Esophagus muscularis mucosa (tissue), 4 donors: ENCODE results near the gene FOXF1. TPM values are rescaled to one million over a fixed set of nuclear protein-coding genes. Genes with fewer than 3 reads are reported as not detected.
A peak's percentile ranks its signal among the peaks of the same experiment; 100 is the strongest.

Source experiments
- DNase-seq: peaks from one replicate; pipeline ENCODE4 v3.0.0-alpha.2; 2017; ENCODE audit errors: extremely low spot score
- H3K27ac ChIP-seq, 4 donors: fragments of 200-600 bp; sonication (generic); replicated peaks in 1 of 4; 1 replicate in 3 of 4; 2 replicates in 1 of 4; pipeline ENCODE4 v1.5.1; 2016 to 2019; ENCODE audit warnings: mild to moderate bottlenecking in 1 of 4
- H3K27me3 ChIP-seq, 4 donors: fragments of 200-600 bp; sonication (generic); one replicate each; pipeline versions ENCODE4 v1.5.1 to v1.6.0; 2016 to 2019
- H3K36me3 ChIP-seq, 4 donors: fragments of 200-600 bp; sonication (generic); one replicate each; pipeline ENCODE4 v1.5.1; 2016 to 2019
- H3K4me1 ChIP-seq, 4 donors: fragments of 200-600 bp; sonication (generic); one replicate each; pipeline ENCODE4 v1.5.1; 2016 to 2019
- H3K4me3 ChIP-seq, 4 donors: fragments of 200-600 bp; sonication (generic); 1 replicate in 2 of 4; 2 replicates in 2 of 4; pipeline ENCODE4 v1.5.1; 2016 to 2019; ENCODE audit warnings: mild to moderate bottlenecking in 4 of 4, moderate library complexity in 1 of 4
- H3K9me3 ChIP-seq, 4 donors: fragments of 200-600 bp; sonication (generic); 1 replicate in 3 of 4; 2 replicates in 1 of 4; pipeline ENCODE4 v1.5.1; 2016 to 2019
- CTCF ChIP-seq, 3 experiments: fragments of 200-600 bp in 2 of 3; fragments of 450-650 bp in 1 of 3; sonication (generic) in 2 of 3; IDR thresholded peaks; one replicate each; pipeline ENCODE4 v1.5.1; 2017 to 2019; ENCODE audit warnings: antibody characterized with exemption in 3 of 3, mild to moderate bottlenecking in 2 of 3, moderate library complexity in 1 of 3
- EP300 ChIP-seq: sonication (generic); formaldehyde crosslinking; IDR thresholded peaks from one replicate; pipeline ENCODE4 v1.6.1; 2017; ENCODE audit warnings: antibody characterized with exemption
- POLR2A ChIP-seq: fragments of 450-650 bp; IDR thresholded peaks from one replicate; pipeline ENCODE4 v1.6.1; 2017; ENCODE audit warnings: antibody characterized with exemption, moderate library complexity, mild to moderate bottlenecking, low read depth
- POLR2AphosphoS5 ChIP-seq, 2 donors: sonication (generic); formaldehyde crosslinking; IDR thresholded peaks; one replicate each; pipeline ENCODE4 v1.6.1; 2017; ENCODE audit warnings: antibody characterized with exemption in 2 of 2
- WGBS: methylation state at CpG from one replicate; pipeline ENCODE4 v1.1.5; 2018; 5-methylcytosine and 5-hydroxymethylcytosine counted together
- intact Hi-C: fragments of 100-400 bp; cut with DNase I; formaldehyde crosslinking; loops from one replicate; pipeline ENCODE4 v1.15.1; 2023
- total RNA-seq, 4 donors: library from RNA; depleted of rRNA; stranded (reverse); fragments of >200 nt; gene quantifications; one replicate each; pipeline versions ENCODE4 v1.1.0 to v1.2.1, GENCODE V29; 2016

Gene FOXF1
- total RNA-seq, 4 donors from 2014 or later: 40.7 to 94.5 (median 69.3) TPM

DNA sequence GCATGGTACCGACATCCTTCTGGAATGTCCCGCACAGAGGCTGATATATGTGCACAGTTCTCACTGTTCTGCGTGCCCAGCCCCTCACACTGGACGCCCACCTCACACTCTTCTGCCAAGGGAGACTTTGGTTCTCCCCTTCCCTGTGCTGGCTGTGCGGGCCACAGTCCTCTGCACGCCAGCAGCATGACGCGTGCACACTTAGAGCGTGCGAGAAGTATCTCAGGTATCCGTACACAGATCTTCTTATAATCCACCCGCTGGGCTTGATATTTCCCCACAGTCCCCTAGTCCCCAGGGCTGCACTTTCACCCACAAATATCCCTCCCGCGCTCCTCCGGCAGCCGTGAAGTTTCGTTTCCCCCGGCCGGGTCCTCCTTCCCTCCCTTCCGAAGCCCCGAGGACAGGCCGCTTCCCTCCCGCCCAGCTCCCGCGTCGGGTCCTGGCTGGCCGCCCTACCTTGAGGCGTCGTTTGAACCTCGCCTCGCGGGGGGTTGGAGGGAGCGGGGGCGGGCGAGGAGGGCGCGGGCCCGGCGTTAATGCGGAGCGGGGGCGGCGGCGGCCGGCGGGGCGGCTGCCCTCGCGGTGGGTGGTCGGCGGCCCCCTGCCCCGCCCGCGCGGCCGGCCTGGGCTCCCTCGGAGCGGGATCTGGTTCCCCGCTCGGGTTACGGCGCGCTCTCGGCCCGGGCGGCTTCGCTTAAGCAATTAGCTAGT, 5.0 kb upstream of the FOXF1 start:
- peak in 1 of 2 donors; percentile 72 for TF ChIP-seq POLR2AphosphoS5 (IDR thresholded peaks at IDR 0.05)
- TF ChIP-seq EP300: no peak
- H3K9me3 ChIP-seq: no peaks in the 10 kb centered on the region
- no peaks in the 10 kb centered on the region for H3K36me3 ChIP-seq
- DNase-seq: no peak
- intact Hi-C loops: no loop called here
- WGBS: 14% methylated on average over 12 of the region's 67 CpGs
- peaks cover 0 to 73% (median 0%) of the 10 kb centered on the region in 4 donors for H3K27me3 ChIP-seq
- H3K4me1 ChIP-seq: peaks cover 30 to 86% (median 82%) of the 10 kb centered on the region in 4 donors
- peak overlapping the region; percentile 95 to 100 (median 98) for H3K27ac ChIP-seq
- peak overlapping the region; percentile 81 to 91 (median 84) for H3K4me3 ChIP-seq

- H3K36me3 ChIP-seq: peaks cover 0 to 3% (median 1%) of the 10 kb centered on the region in 4 donors
- no peak for DNase-seq
- H3K27ac ChIP-seq: peak overlapping the region; percentile 95 to 100 (median 98)
- WGBS: 32% methylated on average over 24 of the region's 27 CpGs
- TF ChIP-seq POLR2A: no peak
- TF ChIP-seq POLR2AphosphoS5 (IDR thresholded peaks at IDR 0.05): peak in 1 of 2 donors; percentile 68
- TF ChIP-seq CTCF (IDR thresholded peaks at IDR 0.05): no peak
- H3K4me3 ChIP-seq: peak overlapping the region; percentile 81 to 91 (median 84)
- H3K27me3 ChIP-seq: peaks cover 0 to 79% (median 0%) of the 10 kb centered on the region in 4 donors
- peaks cover 35 to 83% (median 76%) of the 10 kb centered on the region in 4 donors for H3K4me1 ChIP-seq
- intact Hi-C loops: no loop called here
- H3K9me3 ChIP-seq: no peaks in the 10 kb centered on the region
These were observed 4.1 kb upstream of the FOXF1 start for GRCh38 chr16:86505899-86506864.

GRCh38 chr16:86507173-86508027, 2.9 kb upstream of the FOXF1 start:
- DNase-seq: no peak
- Histone ChIP-seq H3K4me1 (peaks cover 41 to 74% (median 66%) of the 10 kb centered on the region in 4 donors), H3K9me3 (no peaks in the 10 kb centered on the region), H3K36me3 (peaks cover 0 to 6% (median 3%) of the 10 kb centered on the region in 4 donors), H3K27me3 (peaks cover 0 to 86% (median 0%) of the 10 kb centered on the region in 4 donors), H3K27ac (peak overlapping the region; percentile 95 to 100 (median 98)), H3K4me3 (peak overlapping the region; percentile 81 to 91 (median 84))
- WGBS: 26% methylated on average over 22 of the region's 37 CpGs
- no peak for TF ChIP-seq EP300
- no peak for TF ChIP-seq POLR2A
- peak in 1 of 2 donors; percentile 27 for TF ChIP-seq POLR2AphosphoS5 (IDR thresholded peaks at IDR 0.05)
- intact Hi-C loops: no loop called here

- H3K4me3 ChIP-seq: peak overlapping the region; percentile 81 to 91 (median 84)
- intact Hi-C loops: no loop called here
- peaks cover 41 to 66% (median 58%) of the 10 kb centered on the region in 4 donors for H3K4me1 ChIP-seq
- no peak for TF ChIP-seq POLR2A
- peak in 1 of 2 donors; percentile 79 for TF ChIP-seq POLR2AphosphoS5 (IDR thresholded peaks at IDR 0.05)
- peak overlapping the region; percentile 95 to 100 (median 98) for H3K27ac ChIP-seq
- 10% methylated on average over 19 of the region's 99 CpGs for WGBS
- no peak for DNase-seq
- H3K27me3 ChIP-seq: peaks cover 0 to 87% (median 0%) of the 10 kb centered on the region in 4 donors
- no peaks in the 10 kb centered on the region for H3K9me3 ChIP-seq
- peaks cover 0 to 14% (median 5%) of the 10 kb centered on the region in 4 donors for H3K36me3 ChIP-seq
These were observed 2.0 kb upstream of the FOXF1 start for GRCh38 chr16:86508028-86508946.

GRCh38 chr16:86508947-86509758, 1.2 kb upstream of the FOXF1 start:
- H3K4me1 ChIP-seq: peaks cover 41 to 57% (median 50%) of the 10 kb centered on the region in 4 donors
- H3K4me3 ChIP-seq: peak overlapping the region; percentile 81 to 91 (median 84)
- intact Hi-C loops: no loop called here
- no peak for TF ChIP-seq CTCF (IDR thresholded peaks at IDR 0.05)
- TF ChIP-seq EP300: no peak
- TF ChIP-seq POLR2A: peak; percentile 23
- peak; percentile 52 to 65 for TF ChIP-seq POLR2AphosphoS5 (IDR thresholded peaks at IDR 0.05)
- DNase-seq: no peak
- no peaks in the 10 kb centered on the region for H3K9me3 ChIP-seq
- H3K27me3 ChIP-seq: peaks cover 0 to 80% (median 0%) of the 10 kb centered on the region in 4 donors
- peaks cover 0 to 19% (median 8%) of the 10 kb centered on the region in 4 donors for H3K36me3 ChIP-seq
- WGBS: under 1% methylated on average over 49 of the region's 79 CpGs
- peak overlapping the region; percentile 95 to 100 (median 98) for H3K27ac ChIP-seq
